Neutrophil (primary cell): ENCODE measurements around the gene NDUFA8.

Experiments
- H3K27ac ChIP-seq: fragments of 200-600 bp; sonication (generic); 2 replicates; pipeline ENCODE4 v1.5.1; 2016; ENCODE audit warnings: mild to moderate bottlenecking, moderate library complexity
- H3K27me3 ChIP-seq: fragments of 200-600 bp; sonication (generic); 2 replicates; pipeline ENCODE4 v1.6.0; 2016; ENCODE audit warnings: mild to moderate bottlenecking
- H3K36me3 ChIP-seq: fragments of 200-600 bp; sonication (generic); 2 replicates; pipeline ENCODE4 v1.5.1; 2017
- H3K4me1 ChIP-seq, 2 experiments: fragments of 200-600 bp in 1 of 2; sonication (generic) in 1 of 2; 1 replicate in 1 of 2; 2 replicates in 1 of 2; pipeline versions ENCODE4 v1.5.1 to v1.6.1; 2013 to 2016; ENCODE audit warnings: low read depth in 1 of 2, low read length in 1 of 2, mild to moderate bottlenecking in 1 of 2, moderate library complexity in 1 of 2; ENCODE audit not compliant: control insufficient read depth in 1 of 2, insufficient read depth in 1 of 2
- H3K4me3 ChIP-seq, 2 experiments: fragments of 200-600 bp in 1 of 2; sonication (generic) in 1 of 2; 1 replicate in 1 of 2; 2 replicates in 1 of 2; pipeline ENCODE4 v1.5.1; 2013 to 2016; ENCODE audit warnings: low read depth in 1 of 2, low read length in 1 of 2, mild to moderate bottlenecking in 1 of 2, moderate library complexity in 1 of 2
- H3K9me3 ChIP-seq: fragments of 200-600 bp; sonication (generic); 2 replicates; pipeline ENCODE4 v1.5.1; 2016
- TF ChIP-seq, protein P1 (sequence below): fragments of 200-600 bp; sonication (generic); IDR thresholded peaks from 2 replicates; pipeline ENCODE4 v1.5.1; 2016; ENCODE audit warnings: antibody characterized with exemption

NDUFA8 gene

GRCh38 chr9:122132539-122132938 is 27.0 kb downstream of the NDUFA8 start:
- TF ChIP-seq, protein P1, sequence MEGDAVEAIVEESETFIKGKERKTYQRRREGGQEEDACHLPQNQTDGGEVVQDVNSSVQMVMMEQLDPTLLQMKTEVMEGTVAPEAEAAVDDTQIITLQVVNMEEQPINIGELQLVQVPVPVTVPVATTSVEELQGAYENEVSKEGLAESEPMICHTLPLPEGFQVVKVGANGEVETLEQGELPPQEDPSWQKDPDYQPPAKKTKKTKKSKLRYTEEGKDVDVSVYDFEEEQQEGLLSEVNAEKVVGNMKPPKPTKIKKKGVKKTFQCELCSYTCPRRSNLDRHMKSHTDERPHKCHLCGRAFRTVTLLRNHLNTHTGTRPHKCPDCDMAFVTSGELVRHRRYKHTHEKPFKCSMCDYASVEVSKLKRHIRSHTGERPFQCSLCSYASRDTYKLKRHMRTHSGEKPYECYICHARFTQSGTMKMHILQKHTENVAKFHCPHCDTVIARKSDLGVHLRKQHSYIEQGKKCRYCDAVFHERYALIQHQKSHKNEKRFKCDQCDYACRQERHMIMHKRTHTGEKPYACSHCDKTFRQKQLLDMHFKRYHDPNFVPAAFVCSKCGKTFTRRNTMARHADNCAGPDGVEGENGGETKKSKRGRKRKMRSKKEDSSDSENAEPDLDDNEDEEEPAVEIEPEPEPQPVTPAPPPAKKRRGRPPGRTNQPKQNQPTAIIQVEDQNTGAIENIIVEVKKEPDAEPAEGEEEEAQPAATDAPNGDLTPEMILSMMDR, result no peak
- Histone ChIP-seq H3K9me3 (no peaks in the 10 kb centered on the region), H3K4me3 (no peak overlapping the region), H3K4me1 (no peaks in the 10 kb centered on the region), H3K27ac (no peak overlapping the region), H3K36me3 (no peaks in the 10 kb centered on the region), H3K27me3 (peaks cover 54% of the 10 kb centered on the region)

GRCh38 chr9:122131401-122132001 is 28.1 kb downstream of the NDUFA8 start:
- Histone ChIP-seq H3K9me3 (no peaks in the 10 kb centered on the region), H3K36me3 (no peaks in the 10 kb centered on the region), H3K4me3 (no peak overlapping the region), H3K27me3 (peaks cover 65% of the 10 kb centered on the region), H3K27ac (no peak overlapping the region), H3K4me1 (peaks cover 0 to under 1% of the 10 kb centered on the region in 2 experiments)
- TF ChIP-seq, protein P1, result no peak

DNA sequence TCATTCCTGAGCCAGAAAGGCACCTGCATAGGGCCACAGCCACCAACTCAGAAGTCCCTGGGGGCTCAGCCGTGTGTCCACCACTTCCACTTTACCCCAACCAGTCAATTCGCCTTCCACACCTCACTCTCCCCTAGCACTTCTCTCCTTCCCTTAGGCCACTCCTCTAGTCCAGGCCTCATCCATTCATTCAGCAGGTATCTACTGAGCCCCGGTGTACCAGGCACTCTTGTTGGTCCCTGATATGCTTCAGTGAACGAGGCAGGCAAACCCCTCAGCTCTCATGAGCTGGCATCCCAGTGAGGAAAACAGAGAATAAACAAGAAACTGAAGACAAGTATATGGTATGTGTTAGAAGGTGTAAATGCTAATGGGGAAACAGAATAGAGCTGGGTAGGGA is 28.7 kb downstream of the NDUFA8 start:
- H3K4me3 ChIP-seq, result no peak overlapping the region
- peaks cover 71% of the 10 kb centered on the region for H3K27me3 ChIP-seq
- TF ChIP-seq, protein P1, result no peak

DNA sequence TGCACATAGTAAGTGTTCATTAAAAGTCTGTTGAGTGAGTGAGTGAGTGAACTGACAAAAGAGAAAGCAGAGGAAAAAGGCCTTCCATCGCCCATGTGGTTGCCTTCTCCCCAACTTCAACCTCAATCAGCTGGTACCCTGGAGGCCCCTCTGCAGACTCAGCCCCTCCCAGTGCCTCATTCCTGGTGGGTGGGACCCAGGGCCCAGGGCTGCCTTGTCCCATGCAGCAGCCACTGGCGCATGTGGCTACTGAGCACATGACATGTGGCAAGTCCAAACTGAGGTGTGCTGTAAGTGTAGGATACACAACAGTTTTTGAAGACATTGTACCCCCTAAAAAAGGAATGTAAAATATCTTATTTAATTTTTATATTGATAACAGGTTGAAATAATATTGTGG is 29.6 kb downstream of the NDUFA8 start:
- H3K9me3 ChIP-seq, result no peaks in the 10 kb centered on the region
- TF ChIP-seq, protein P1, result no peak
- no peaks in the 10 kb centered on the region for H3K36me3 ChIP-seq
- no peak overlapping the region for H3K27ac ChIP-seq
- H3K4me3 ChIP-seq, result no peak overlapping the region
- H3K27me3 ChIP-seq, result peaks cover 80% of the 10 kb centered on the region
- H3K4me1 ChIP-seq, result peaks cover 0 to 4% of the 10 kb centered on the region in 2 experiments

More for the DNA sequence above, 28.7 kb downstream of the NDUFA8 start:
- H3K9me3 ChIP-seq, result no peaks in the 10 kb centered on the region
- no peaks in the 10 kb centered on the region for H3K36me3 ChIP-seq
- H3K27ac ChIP-seq, result no peak overlapping the region
- peaks cover 0 to 4% of the 10 kb centered on the region in 2 experiments for H3K4me1 ChIP-seq

GRCh38 chr9:122128969-122129343 is 30.6 kb downstream of the NDUFA8 start:
- no peaks in the 10 kb centered on the region for H3K9me3 ChIP-seq
- peaks cover 88% of the 10 kb centered on the region for H3K27me3 ChIP-seq
- H3K36me3 ChIP-seq, result no peaks in the 10 kb centered on the region
- TF ChIP-seq, protein P1, result no peak
- H3K27ac ChIP-seq, result no peak overlapping the region
- H3K4me3 ChIP-seq, result no peak overlapping the region
- H3K4me1 ChIP-seq, result peaks cover 0 to 4% of the 10 kb centered on the region in 2 experiments
